Activated CD4-positive, alpha-beta T cell treated with anti-CD3 and anti-CD28 coated beads for 24 hours (primary cell): Measurements from ENCODE around the gene PSMB5.
A peak's percentile ranks its signal among the peaks of the same experiment; 100 is the strongest.

Source experiments
- DNase-seq, 2 donors: peaks; one replicate each; pipeline ENCODE4 v3.0.0-alpha.2; 2020; ENCODE audit warnings: low read depth in 2 of 2

Gene PSMB5

DNA sequence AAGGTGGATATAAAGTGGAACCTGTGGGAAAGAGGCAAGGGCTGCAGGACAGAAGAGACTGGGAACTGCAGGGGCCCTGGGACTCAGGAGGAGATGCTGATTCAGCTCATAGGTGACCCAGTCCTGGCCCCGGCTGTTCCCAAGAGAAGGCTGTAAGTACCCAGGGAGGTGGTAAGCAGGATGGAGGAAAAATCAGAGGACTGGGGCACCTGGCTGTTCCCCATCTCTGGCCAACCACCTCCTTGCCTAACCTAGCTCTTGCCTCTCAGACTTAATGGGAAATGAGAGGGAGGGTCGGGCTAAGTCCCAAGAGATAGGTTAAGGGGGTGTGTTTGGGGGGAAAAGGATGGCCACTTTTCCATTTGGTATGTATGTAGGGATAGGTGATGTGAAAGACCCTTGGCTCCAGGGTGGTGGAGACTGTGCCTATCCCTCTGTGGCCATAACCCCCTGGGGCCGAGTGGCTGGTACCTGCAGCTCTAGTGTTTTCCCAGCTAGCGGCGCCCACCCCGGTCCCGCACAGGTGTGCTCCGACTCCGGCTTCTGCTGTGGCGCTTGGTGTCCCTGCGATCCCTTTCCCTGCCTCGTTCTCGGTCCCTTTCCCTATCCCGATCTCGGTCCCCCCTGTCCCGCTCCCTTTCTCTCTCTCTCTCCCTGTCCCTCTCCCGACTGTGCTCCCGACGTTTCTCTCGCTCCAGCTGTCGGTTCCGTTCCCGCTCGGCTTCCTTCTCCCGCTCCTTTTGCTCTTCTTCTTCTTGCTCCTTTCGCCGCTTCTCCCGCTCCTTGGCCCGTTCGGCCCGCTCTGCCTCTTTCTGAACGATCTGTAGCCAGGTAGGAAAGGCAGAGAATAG, 24.2 kb upstream of the PSMB5 start:
- no peak for DNase-seq

DNA sequence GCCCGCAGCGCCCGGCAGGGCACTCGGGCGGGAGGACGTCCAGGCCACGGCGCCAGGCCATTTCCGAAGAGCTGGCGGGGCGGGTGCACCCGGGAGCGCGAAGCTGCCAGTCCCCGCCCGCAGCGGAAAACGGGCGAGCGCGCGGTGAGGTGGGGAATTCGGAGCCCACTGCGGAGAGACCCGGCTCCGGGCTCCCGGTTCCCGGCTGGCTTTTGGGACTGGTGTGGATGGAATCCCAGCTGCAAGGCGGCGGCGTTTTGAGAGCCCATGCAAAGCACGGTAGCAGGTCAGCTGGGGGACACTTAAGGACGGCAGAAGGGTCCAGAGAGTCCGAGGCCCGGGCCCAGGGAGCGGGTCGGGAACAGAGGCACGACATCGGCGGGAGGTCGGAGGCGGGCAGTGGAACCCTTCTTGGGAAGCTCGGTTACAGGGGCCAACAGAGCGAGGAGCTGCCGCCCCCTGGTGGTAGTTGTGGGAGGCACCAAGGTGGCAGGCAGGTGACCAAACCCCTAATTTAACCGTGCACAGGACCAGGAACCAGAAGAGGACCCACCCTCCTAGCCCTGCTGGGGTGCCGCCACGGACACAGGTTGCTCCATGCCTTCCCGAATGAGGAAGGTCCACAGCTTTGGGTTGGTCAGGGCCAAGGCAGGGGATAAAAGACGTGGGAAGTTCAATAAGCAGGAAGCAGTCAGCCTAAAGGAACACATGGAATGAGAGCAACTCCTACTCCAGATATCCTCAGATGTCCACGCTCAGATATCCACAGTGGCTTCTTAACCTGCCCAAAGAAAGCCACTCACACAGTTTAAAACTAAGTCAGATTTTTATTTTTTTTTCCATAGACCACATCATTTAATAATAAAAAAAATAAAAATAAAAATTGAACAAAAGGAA, 23.3 kb upstream of the PSMB5 start:
- DNase-seq: peak; percentile 86 to 87

DNA sequence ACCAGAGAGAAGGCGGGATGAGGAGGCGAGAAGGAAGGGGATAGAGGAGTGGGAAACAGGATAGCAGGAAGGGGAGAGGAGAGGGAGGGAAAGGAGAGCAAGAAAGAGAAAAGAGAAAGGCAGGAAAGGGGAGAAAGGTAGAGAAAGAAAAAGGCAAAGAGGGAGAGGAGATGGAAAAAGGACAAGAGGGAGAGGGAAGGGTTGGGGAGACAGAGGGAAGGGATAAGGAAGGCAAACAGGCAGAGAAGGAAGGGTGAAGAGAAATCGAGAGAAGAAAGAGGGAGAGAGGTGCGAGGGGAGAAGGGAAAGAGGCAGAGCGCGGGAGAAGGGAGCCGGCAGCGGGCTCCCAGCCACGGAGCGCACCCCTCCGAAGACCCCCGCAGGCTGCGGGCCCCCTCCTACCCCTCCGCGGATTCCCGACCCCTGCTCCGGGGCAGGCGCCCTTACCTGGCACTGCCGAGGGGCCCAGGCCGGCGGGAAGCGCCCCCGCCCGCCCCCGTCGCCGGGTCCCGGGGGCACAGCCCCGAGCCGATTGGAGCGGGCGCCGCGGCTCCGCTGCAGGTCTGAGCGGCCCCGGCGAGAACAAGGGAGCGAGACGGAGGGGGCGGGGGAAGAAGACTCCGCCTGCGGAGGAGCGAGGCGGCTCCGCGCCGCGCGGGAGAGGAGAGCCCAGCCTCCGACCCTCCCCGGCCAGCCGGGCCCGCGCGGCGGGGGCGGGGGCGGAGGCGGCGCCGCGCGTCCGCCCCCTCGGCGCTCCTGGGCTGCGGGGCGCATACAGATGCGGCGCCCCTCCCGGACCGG, 22.5 kb upstream of the PSMB5 start, which contains the start of gene CDH24:
Gene CDH24, minus strand, starts transcription at position 565 of the 801 bp plus-strand sequence. CDS start 1,787 bp downstream, outside the sequence.
- peak; percentile 31 to 62 for DNase-seq

DNA sequence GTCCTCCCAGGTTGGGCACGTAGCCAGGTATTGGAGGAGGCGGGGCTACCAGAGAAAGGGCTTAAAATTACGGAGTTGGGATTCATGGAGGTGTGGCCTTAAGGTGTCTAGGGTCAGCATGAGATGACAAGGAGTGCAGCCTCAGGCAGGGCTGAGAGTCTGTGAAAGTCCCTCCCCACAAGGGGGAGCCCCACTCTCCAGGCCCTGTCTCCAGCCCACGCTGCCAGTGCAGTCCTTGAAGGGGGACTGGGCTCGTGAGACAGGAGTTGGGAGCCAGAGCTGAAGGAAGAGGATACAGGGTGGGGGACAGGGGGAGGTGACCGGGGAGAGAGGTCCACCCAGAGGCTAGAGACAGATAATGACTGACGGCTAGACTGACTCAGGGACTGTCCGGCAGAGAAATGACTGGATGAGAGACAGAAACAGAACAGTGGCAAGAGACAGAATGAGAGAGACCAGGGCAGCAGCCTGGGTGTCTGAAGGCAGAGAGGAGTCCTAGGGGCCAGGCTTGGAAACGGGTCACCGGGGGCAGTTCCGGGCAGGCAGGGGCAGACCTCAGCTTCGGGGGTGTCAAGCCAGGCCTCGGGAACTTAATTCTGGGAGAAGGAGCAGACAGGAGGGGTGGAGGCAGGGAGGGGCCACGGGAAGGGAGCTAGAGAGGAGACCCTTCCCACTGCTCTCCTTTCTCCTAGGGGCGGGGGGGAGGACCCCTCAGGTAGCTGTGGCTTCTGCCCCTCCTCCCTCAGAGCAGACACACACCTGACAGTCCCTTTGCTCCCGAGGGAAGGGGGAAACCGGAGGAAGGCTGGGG, 21.6 kb upstream of the PSMB5 start:
- DNase-seq: peak; percentile 47 to 49

DNA sequence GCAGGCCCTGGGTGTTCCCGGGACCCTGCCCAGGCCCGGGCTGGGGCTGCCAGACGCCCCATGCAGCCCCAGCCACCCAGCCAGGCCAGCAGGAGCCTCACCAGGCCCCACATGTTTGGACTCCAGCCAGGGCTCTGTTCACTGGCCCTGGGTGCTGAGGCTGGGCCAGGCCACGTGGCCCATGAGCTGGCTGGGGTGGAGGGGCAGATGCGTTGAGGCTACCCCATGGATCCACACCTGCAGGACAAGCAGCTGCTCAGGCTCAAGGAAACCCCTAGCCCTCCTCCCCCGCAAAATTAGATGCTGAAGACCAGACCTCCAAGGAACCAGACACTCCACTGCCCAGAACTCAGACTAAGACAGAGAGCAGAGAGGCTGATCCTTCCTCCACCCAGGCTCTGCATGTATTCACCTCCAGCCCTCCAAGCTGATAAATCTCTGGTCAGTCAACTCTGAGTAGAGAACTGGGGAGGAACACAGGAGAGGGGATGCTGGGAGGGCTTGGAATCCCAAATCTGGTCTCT, 21.0 kb upstream of the PSMB5 start:
- no peak for DNase-seq

DNA sequence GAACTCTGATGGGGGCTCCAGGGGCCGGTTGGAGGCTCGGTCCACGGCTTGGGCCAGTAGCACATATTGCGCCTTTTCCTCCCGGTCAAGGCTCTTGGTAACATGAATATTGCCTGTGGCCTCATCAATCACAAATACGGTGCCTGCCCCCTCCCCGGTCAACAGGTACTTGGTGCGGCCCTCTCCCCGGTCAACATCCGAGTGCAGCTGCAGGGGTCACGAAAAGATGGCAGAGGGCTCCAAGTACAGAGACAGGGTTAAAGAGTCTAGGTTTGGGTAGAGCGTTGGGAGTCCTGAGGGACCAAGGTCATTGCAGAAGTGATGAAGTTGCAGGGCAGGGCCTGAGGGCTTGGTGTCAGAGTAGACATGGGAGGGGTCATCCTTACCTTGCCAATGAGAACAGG, 20.4 kb upstream of the PSMB5 start:
- no peak for DNase-seq

DNA sequence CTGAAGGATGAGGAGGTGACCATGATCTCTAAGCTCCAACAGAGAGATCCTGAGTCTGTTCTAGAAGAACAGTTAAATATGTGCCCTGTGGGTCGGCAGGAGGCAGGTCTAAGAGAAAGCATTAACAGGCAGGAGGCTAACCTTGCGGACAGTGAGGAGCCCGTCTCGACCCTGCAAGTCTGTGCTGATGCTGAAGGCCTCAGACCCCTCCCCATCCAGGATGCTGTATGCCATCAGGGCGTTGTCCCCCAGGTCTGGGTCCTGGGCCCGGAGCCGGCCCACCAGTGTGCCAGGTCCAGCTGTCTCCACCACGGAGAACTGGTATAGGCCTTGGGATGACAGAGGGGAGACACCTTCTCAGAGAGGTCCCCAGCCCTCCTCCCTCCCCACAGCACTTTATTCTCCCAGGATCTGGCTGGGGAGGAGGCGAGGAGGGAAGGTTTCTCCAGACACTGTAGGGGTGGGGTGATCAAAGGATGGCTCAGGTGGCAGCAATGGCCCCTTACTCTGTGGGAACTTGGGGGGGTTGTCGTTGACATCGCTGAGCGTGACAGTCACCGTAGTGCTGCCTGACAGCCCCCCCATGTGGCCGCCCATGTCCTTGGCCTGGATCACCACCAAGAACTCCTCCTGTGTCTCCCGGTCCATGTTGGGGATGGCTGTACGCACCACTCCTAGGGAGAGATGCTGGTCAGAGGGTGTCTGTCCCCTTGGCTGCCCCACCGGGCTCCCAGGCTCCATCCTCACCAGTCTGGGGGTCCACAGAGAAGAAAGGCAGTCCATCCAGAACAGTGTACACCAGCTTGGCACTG, 19.5 kb upstream of the PSMB5 start:
- DNase-seq: no peak

DNA sequence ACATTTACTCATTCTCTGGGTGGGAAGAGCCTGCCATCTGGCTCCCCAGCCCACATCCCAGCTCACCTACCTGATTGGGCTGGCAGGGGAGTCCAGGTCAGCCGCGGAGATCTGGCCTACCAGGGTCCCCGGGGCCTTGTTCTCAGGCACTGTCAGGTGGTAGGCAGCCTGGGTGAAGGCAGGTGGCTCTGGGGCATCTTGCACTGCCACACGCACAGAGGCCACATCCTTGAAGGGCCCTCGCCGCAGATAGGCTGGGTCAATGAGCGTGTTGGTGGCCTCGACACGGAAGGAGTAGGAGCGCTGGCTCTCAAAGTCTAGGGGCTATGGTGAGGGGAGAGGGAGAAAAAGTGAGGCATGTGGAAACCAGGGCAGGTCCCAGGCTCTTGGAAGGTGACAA, 18.7 kb upstream of the PSMB5 start:
- DNase-seq: no peak

DNA sequence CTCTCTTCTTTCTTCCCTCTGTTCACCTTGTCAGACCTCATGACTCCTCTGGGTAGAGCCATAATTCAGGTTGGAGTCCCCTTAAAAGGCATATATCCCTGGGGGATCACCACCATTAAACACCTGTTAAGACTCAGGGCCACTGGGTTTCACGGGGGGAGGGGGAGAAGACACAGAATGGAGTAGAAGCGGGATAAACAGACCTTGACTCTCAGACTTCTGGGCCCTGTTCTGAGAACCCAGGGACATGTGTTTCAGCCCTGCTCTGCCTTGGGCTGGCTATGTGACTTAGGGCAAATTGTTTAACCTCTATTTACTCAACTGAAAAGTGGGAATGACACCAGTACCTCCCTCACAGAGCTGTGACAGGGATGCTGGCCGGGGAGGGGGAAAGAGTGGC, 18.0 kb upstream of the PSMB5 start:
- no peak for DNase-seq

DNA sequence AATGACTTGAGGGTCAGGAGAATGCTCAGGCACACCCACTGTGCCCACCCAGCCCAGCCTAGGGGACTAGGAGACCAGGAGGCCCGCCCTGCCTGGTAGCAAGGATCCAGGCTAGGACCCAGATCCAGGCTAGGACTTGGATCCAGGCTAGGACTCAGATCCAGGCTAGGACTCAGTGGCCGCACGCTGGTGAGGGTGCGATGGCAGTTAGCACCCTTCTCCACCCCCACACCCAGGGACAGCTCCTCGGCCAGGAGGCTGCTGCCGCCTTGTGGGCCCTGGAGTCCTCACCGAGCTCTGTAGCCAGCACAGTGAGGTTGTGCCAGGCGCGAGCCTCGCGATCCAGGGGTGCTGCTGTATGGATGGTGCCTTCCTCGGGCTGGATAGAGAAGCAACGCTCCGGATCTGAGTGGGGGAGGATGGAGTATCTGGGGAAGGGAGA, 17.5 kb upstream of the PSMB5 start:
- no peak for DNase-seq

DNA sequence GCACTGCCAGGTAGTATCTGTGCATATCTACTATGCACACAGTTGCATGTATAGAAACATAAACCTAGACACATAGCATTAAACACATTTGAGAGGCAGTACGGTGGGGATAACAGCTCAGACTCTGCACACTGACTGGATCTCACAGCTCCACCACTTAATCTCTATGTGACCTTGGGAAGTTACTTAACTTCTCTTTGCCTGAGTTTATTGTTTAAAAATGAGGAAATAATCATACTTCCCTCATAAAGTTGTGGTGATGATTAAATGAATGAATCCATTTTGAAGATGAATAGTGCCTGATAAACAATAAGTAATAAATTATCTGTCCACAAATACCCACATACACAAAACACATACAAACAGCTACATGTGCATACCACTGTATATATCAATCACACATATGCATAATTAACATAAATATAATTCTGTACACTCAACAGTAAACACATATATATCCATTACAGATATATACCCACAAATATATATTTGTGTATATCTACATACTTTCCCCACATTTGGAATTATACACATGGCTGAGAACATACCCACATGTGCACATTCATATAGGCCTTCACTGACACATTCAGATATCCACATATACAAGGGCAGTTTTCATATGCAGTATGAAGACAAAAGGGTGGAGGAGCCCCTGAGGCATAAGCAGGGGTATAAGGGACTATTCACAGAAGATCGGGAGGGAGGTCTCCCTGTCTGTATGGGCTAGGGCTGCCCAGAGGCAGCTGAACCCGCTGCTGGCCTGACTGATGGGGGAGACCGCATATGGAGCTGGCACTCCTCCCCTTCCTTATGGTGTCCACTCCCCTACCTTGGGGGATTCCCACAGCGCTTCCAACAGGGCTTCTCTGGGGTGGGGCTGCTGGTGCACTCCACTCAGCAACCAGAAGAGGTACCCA, 16.7 kb upstream of the PSMB5 start:
- no peak for DNase-seq

DNA sequence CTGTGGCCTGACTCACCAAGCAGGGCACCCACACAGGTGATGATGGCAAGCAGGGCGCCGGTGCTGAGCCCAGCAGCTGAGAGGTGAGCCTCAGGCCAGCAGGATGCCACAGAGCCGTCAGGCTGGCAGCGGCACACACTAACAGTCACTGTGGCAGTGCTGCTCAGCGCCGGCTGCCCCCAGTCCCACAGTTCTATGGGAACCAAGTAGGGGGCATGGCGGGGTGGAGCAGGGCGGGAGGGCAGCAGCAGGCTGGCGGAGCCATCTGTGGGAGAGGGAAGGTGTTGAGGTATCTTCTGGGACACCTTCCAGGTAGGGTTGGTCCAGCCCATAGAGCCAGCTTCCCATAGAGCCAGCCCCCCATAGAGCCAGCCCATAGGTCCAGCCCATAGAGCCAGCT, 14.3 kb upstream of the PSMB5 start:
- DNase-seq: no peak

DNA sequence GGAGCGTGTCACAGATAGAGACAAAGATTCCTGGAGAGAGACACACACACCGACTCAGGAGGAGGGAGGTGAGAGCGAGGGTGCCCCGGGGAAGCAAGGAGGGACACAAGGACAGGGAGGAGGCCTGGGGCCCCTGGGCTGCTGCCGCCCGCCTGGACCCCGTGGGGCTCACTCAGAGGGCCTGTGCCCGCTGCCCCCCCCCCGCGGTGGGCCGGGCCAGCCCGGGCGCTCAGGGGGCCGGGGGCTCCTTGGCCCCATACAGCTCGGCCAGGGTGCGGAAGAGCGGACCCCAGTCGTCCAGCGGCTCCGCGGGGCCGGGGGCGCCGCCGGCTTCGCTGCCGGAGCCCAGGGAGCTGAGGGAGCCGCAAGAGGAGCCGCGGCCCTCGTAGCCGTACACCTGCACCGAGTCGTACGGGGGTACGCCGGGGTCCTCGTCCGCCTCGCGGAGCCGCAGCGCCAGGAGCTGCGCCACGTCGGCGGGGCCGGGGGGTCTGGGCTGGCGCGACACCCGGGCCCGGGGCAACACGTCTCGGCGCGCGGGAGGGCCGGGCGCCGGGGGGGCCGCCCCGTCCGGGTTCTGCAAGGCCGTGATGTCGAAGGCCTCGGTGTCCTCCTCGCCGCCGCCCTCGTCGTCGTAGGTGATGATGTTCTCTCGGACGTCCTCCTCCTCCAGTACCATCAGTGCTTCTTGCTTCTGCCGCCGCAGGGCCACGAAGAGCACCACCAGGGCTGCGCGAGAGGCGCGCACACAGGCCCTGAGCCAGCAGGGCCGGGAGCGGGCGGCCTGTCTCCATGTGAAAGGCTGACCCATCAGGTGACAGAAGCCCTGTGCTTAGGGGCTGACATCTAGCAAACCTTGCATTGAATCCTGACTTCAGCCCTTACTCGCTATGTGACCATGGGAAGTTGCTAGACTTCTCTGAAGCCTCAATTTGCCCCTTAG, 13.3 kb upstream of the PSMB5 start:
- DNase-seq: no peak

DNA sequence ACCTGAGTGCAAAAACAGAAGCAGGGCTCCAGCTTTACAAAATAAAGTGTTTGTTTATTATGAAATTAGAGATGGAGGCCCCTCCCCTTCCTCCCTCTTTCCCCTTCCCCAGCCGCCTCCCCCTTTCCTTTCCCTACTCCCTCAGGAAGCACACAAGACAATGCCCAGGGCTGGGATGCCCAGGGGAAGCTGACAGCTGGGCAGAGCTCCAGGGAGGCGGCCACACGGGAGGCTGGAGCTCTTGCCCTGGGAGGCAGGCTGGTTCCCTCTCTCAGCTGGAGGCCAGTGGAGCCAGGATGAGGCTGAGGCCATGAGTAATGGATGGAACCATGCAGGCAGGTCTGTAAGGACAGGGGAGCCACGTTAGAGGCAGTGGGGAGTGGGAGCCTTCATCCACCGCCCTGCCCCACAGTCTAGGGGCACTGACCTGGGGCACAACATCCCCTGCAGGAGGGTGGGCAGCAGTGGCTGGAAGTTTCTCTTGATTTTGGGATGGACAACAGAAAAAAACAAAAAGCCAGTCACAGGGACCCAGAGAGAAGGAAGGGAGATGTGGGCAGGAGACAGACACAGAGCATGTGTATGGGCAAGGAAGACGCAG, 12.4 kb upstream of the PSMB5 start:
- no peak for DNase-seq

DNA sequence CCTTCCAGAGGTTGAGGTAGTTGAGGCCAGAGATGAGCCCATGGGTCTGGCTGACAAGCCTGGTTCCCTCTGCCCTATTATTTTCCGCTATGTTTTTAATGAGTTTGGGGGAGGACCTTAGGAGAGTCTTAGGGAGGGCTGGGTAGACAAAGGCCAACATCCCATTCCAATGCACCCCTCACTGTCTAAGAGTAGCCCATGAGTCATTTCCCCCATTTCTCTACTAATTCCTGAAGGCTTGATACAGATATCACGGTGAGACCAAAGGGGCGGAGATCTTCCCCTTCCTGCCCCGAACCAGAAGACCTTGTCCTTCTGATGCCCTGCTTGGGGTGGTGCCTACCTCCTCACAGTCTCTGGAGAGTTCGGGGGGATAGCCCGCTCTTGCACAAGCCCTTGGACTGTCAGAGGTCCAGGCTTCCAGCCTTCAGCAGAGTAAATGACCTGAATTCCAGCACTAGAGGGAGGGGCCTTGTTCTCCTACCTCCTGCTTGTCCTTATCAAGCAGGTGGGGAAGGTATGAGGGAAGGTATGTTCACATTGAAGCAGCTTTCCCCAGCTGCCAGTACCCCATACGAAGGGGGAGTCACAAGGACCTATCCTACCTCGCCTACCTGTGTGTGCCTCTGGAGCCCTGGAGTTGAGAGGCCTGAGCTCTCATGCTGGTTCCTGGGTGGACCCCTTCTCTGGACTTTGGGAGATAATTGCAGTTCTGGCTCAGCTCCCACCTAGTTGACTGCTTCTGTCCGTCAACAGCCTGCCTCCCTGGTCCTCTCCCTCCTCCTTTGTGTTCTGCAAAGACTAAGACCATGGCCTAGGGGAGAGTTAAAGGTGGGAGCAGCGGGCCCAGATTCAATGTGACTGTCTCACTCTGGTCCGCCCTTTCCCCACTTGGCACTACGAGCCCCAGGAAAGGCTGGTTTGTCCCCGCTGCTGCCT, 11.0 kb upstream of the PSMB5 start:
- no peak for DNase-seq

DNA sequence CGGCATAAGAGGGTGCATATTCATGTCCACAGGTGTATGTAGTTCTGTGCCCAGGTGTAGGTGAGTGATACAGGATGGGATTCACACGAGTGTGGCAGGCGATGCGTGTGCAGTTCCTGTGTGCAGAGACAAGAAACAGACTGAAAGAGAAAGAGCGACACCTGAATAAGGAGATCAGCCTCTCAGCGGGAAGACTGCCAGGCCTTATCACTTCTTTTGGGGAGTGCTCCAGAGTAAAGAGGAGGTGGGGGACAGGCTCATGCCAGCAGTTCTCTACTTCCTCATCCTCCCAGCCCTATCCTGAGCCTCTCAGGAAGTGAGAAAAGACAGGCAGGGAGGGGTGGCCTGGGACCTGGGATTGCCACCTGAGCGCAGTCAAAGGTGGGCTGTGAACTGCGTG, 10.1 kb upstream of the PSMB5 start:
- no peak for DNase-seq
